ENCODE results near the gene VWF. TPM values are rescaled to one million over a fixed set of nuclear protein-coding genes. Genes with fewer than 3 reads are reported as not detected.

VWF gene
- total and polyA plus RNA-seq, 2 donors (not counting 3 experiments of a cell fraction or from before 2014, with no cell fraction given) = 1,041 to 2,328 TPM

GRCh38 chr12:6067152-6067916 is 57.1 kb downstream of the VWF start:
- ChIA-PET POLR2A (interaction anchor here (0.8 to 1.6 kb wide), 5 partner anchors 26 to 104 kb away, joined by 3 to 6 read pairs (median 5); no protein-coding TSS in a partner anchor), CTCF (interaction anchor here (0.7 to 1.9 kb wide), 32 partner anchors 9 to 269 kb away, joined by 3 to 18 read pairs (median 4); partner anchors contain the start of gene CD9)
- H3K9me1 ChIP-seq (replicated peaks; ENCODE audit: control insufficient read depth, extremely low read depth, insufficient read depth, low read length) = no peaks in the 10 kb centered on the region
- no peaks in the 10 kb centered on the region for H3K27me3 ChIP-seq (ENCODE audit: control insufficient read depth in 2 of 2, insufficient read depth in 2 of 2, low read length in 2 of 2)
- TF ChIP-seq EZH2 (IDR thresholded peaks at IDR 0.05; ENCODE audit: borderline replicate concordance, low read depth, low read length, severe bottlenecking) (no peak), MYC (IDR thresholded peaks at IDR 0.05; ENCODE audit: low read depth, low read length) (peak; percentile 71), MAX (IDR thresholded peaks at IDR 0.05; ENCODE audit: insufficient read depth, insufficient read length) (no peak), FOS (IDR thresholded peaks at IDR 0.05; ENCODE audit: borderline replicate concordance, insufficient read depth, low read length) (no peak), CTCF (IDR thresholded peaks at IDR 0.05; ENCODE audit: extremely low read depth in 1 of 2, insufficient read depth in 1 of 2, low read depth in 1 of 2, low read length in 2 of 2) (peak; percentile 54 to 68), GATA2 (IDR thresholded peaks at IDR 0.05; ENCODE audit: insufficient read depth, insufficient read length, low read depth, low read length) (peak; percentile 92), POLR2A (IDR thresholded peaks at IDR 0.05; ENCODE audit: low read depth, low read length) (peak; percentile 7), JUN (IDR thresholded peaks at IDR 0.05; ENCODE audit: borderline replicate concordance, insufficient read depth, insufficient read length, low read depth) (no peak), POLR2AphosphoS5 (IDR thresholded peaks at IDR 0.05; ENCODE audit: insufficient read depth, low read depth, low read length) (no peak)
- H3K4me1 ChIP-seq (ENCODE audit: control insufficient read depth, extremely low read depth, insufficient read depth, low read length) = peaks cover 47% of the 10 kb centered on the region
- no peaks in the 10 kb centered on the region for H4K20me1 ChIP-seq (replicated peaks; ENCODE audit: control insufficient read depth, extremely low read depth, insufficient read depth, low read length)
- dilution Hi-C loops (cut with MboI; ENCODE audit: extremely low pct_ligation_motif_present, low sequenced_read_pairs) = no loop called here
- no peak overlapping the region for H2AFZ ChIP-seq (ENCODE audit: low read depth, low read length)
- no peak overlapping the region for H3K4me2 ChIP-seq (ENCODE audit: insufficient read depth, low read length)
- H3K9me3 ChIP-seq (replicated peaks; ENCODE audit: control insufficient read depth, insufficient read depth, low read length) = no peaks in the 10 kb centered on the region
- peaks cover 63 to 79% of the 10 kb centered on the region in 2 experiments for H3K36me3 ChIP-seq (ENCODE audit: control insufficient read depth in 2 of 2, extremely low read depth in 1 of 2, insufficient read depth in 2 of 2, low read length in 2 of 2)
- H3K9ac ChIP-seq (replicated peaks; ENCODE audit: extremely low read depth, insufficient read depth, low read length) = peak overlapping the region; percentile 20
- FAIRE-seq (peak; percentile 89), DNase-seq (ENCODE audit: low read depth, low spot score) (peak; percentile 91)
- no peak overlapping the region for H3K4me3 ChIP-seq (replicated peaks in 1 of 3; ENCODE audit: insufficient read depth in 1 of 3, low read depth in 1 of 3, low read length in 3 of 3)
- H3K27ac ChIP-seq (ENCODE audit: insufficient read depth, low read depth, low read length) = peak overlapping the region; percentile 75
- no TSS peak for BruUV-seq (replicated peaks)
- H3K79me2 ChIP-seq (ENCODE audit: control insufficient read depth, insufficient read depth, low read length) = peaks cover 20% of the 10 kb centered on the region
- intact Hi-C loops (cut with micrococcal nuclease) = loop anchor here (1.0 to 2.0 kb wide), 4 partner anchors 25 to 211 kb away; no protein-coding TSS in a partner anchor

All from endothelial cell of umbilical vein (primary cell).